HG03064 (cell line): Measurements from ENCODE around the gene NOL12.
"Not testable (repeated sequence)": the region's sequence is repeated elsewhere in the genome, so short reads cannot be mapped to it uniquely, and the experiment has no call there.

Experiments used
- ATAC-seq: cut with Tn5 transposase; IDR thresholded peaks from one replicate; pipeline ENCODE4 v1.9.1; 2021; ENCODE audit warnings: low read depth; ENCODE audit not compliant: unreplicated experiment

NOL12 gene

DNA sequence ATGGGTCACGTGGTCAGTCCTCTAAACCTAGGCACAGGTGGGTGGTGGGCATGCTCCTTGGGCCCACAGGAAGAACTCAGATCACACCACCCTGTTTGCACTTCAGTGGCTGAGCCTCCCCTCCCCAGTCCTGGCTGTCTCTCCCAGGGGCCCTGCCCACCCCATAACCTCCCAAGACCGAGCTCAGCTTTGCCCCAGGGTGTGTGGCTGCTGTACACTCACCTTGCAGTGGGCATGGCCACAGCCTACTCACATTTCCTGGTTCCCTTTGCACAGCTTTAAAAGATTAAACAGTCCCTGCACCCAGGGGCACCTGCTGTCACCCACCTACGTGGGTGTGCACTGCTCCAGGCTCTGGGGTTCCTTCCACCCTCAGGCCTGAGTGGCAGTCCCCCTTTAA, 24.5 kb downstream of the NOL12 start:
- ATAC-seq: no peak

DNA sequence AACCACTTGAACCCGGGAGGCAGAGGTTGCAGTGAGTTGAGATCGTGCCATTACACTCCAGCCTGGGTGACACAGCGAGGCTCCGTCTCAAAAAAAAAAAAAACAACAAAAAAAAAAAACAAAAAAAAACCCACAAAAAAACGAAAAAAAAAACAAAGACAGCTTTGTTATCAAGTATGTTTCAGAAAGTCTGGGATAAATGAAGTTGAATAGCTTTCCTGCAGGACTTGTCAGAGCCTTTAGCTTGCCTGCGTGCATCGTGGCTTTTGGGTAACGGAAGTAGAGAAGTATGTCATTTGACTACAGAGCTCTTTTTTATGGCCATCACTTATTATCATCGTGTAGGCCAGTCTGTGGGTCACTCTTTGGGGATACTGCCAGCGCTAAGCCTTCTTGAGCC, 25.3 kb downstream of the NOL12 start:
- ATAC-seq: no peak

DNA sequence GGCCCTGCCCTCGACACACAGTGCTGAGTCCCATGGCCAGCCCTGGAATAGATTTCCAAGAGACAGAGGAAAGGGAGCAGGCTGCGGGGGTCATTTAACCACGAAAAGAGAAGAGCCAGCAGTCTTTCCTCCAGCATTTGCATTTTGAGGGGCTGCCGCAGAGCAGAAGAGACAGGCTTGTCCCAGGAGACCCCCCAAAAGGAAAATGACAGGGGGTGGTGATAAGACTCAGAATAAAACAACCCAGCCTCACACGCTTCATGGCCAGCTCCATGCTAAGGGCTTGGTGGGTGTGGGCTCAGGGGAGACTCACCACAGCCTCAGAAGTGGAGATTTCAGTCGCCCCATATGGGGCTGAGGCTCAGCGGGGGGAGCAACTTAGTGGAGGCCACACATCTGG, 27.6 kb downstream of the NOL12 start:
- ATAC-seq: no peak

DNA sequence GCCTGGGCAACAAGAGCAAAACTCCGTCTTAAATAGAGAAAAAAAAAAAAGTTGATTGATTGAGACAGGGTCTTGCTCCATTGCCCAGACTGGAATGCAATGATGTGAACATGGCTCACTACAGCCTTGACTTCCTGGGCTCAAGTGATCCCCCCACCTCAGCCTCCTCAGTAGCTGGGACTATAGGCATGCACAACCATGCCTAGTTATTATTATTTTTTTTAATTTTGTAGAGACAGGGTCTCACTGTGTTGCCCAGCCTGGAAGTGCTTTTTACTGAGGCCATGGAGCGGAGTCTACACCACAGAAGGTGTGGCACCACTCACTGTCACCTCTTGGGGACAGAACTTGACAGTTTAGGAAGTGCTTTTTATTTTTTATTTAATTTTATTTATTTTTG, 28.5 kb downstream of the NOL12 start:
- ATAC-seq: no peak

DNA sequence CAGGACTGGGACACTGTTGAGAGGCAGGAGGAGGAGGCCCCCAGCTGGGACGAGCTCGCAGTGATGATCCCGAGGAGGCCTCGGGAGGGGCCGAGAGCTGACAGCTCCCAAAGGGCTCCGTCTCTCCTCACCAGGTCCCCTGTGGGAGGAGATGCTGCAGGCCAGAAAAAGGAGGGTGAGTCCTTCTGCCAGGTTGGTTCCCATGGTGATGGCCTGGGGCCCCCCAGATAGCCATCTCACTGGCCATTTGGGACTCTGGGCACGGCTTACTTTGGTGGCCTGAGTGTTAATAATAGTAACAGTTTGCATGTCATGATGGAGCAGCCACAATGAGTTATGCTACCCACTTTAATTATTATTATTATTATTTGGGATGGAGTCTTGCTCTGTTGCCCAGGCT, 29.6 kb downstream of the NOL12 start:
- ATAC-seq: no peak

DNA sequence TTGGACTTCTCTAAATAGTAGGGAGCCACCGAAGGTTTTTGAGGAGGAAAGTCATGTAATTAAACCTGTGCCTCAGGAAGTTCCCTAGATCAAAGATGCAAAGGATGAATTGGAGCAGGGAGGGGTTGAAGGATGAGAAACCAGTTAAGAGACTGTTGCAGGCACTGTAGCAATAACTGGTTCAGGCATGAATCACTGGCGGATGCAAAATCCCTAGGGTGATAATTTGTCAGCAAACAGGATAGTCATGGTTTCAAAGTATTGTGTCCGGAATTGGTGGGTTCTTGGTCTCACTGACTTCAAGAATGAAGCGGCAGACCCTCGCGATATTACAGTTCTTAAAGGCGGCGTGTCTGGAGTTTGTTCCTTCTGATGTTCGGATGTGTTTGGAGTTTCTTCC, 30.6 kb downstream of the NOL12 start:
- ATAC-seq: no peak

DNA sequence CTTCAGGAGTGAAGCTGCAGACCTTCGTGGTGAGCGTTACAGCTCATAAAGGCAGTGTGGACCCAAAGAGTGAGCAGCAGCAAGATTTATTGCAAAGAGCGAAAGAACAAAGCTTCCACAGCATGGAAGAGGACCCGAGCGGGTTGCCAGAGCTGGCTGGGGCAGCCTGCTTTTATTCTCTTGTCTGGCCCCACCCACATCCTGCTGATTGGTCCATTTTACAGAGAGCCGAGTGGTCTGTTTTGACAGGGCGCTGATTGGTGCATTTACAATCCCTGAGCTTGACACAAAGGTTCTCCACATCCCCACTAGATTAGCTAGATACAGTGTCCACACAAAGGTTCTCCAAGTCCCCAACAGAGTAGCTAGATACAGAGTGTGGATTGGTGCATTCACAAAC, 31.1 kb downstream of the NOL12 start:
- ATAC-seq: not testable (repeated sequence)

DNA sequence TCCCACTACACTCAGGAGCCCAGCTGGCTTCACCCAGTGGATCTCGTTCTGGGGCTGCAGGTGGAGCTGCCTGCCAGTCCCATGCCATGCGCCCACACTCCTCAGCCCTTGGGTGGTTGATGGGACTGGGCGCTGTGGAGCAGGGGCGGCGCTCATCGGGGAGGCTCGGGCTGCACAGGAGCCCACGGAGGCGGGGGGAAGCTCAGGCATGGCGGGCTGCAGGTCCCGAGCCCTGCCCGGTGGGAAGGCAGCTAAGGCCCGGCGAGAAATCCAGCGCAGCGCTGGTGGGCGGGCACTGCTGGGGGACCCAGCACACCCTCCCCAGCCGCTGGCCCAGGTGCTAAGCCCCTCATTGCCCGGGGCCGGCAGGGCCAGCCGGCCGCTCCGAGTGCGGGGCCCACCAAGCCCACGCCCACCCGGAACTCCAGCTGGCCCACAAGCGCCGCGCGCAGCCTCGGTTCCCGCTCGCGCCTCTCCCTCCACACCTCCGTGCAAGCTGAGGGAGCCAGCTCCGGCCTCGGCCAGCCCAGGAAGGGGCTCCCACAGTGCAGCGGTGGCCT, 31.7 kb downstream of the NOL12 start:
- not testable (repeated sequence) for ATAC-seq

DNA sequence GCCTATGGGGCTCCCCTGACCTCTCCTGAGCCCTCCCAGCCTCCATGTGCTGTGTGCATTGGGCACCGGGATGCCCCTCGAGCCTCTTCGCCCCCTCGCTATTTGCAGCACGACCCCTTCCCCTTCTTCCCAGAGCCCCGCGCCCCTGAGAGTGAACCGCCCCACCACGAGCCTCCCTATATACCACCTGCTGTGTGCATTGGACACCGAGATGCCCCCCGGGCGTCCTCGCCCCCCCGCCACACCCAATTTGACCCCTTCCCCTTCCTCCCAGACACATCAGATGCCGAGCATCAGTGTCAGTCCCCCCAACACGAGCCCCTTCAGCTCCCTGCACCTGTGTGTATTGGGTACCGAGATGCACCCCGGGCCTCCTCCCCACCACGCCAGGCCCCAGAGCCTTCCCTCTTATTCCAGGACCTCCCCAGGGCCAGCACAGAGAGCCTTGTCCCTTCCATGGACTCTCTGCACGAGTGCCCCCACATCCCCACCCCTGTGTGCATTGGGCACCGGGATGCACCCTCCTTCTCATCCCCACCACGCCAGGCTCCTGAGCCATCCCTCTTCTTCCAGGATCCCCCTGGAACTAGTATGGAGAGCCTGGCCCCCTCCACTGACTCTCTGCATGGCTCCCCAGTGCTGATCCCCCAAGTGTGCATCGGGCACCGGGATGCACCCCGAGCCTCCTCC, 39.6 kb downstream of the NOL12 start:
- no peak for ATAC-seq

DNA sequence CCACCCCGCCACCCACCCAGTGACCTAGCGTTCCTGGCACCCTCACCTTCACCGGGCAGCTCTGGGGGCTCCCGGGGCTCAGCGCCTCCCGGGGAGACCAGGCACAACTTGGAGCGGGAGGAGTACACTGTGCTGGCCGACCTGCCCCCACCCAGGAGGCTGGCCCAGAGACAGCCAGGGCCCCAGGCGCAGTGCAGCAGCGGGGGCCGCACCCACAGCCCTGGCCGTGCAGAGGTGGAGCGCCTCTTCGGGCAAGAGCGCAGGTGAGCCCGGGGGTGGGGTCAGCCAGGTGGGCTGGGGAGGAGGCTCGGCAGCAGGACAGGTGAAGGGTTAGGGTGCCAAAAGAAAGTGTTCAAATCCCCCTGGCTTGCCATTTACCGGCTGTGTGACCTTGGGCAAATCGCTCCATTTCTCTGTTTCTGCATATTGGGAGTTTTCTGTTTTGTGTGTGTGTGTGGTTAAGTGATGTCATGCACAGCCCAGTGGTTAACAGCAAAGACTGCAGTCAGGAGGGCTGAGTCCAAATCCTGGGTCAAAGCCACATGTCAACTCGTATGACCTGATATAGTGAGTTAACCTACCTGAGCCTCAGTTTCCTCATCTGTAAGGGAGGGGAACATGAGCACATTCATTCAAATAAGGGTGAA, 40.2 kb downstream of the NOL12 start:
- ATAC-seq: no peak

DNA sequence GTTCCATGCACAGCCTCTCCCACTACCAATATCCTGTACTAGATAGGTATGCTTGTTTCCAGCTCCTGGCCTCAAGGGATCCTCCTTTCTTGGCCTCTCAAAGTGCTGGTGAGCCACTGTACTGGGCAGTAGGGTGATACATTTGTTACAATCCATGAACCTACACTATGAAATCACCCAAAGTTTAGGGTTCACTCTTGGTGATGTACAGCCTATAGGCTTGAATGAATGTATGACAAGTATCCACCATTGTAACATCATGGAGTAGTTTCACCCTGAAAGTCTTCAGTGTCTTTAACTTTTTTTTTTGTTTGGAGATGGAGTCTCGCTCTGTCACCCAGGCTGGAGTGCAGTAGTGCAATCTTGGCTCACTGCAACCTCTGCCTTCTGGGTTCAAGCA, 42.5 kb downstream of the NOL12 start:
- ATAC-seq: no peak

DNA sequence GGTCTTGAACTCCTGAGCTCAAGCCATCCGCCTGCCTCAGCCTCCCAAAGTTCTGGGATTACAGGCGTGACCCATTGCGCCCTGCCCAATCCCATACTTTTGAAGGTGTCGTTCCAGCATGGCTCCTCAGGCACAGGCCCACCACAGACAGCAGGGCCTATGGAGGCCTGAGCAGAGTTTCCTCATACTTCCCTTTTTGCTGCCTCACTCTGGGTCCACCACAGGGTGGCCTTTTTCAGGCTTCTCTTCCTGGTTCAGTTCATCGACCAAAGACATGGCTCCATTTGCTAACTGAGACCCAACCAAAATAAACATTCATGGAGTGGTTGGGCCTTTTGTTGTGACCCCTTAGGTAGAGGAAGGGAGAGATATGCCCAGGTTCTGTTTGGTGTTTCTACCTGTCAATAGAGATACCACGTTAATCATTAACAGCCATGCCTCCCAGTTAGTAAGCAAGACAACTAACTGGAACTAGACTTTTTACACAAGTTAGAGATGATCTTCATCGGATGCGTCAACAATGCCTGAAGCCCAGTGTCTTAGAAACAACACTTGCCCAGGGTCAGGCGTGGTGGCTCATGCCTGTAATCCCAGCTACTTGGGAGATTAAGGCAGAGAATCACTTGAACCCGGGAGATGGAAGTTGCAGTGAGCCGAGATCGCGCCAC, 45.8 kb downstream of the NOL12 start:
- ATAC-seq: no peak

DNA sequence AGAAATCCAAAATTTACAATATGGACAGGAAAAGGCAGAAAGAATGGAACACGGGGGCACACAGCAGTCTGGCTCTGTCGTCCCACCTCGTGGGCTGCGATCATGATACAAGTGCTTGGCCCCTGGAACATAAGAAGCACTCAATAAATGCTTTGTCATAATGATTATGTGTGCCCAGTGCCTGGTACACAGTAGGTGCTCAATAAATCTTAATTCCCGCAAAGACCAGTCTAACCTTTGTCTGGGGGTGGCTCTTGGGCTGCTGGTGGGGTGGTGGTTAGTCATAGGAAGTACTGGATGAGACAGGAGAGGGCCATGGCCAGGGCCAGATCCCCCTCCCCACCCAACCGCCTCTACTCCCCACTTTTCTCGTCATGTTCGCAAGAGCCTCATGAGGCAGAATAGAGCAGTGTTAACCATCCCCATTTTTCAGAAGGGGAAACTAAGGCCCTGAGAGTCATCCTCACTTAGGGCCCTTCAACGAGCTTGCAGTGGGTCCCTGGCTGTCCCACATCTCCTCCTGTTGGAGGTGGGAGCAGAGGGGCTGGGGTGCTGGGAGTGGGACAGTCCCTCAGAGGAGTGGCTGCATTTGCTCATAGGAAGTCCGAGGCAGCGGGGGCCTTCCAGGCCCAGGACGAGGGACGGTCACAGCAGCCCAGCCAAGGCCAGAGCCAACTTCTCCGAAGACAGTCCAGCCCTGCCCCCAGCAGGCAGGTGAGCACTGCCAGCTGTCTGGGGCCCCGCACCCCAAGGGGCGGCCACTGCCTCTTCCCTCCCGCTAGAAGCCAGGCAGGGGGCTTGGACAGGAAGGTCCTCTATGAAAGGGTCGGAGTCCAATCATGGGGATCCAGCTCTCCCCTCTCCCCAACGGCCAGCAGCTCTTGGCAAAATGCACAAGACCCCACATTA, 46.8 kb downstream of the NOL12 start:
- no peak for ATAC-seq

DNA sequence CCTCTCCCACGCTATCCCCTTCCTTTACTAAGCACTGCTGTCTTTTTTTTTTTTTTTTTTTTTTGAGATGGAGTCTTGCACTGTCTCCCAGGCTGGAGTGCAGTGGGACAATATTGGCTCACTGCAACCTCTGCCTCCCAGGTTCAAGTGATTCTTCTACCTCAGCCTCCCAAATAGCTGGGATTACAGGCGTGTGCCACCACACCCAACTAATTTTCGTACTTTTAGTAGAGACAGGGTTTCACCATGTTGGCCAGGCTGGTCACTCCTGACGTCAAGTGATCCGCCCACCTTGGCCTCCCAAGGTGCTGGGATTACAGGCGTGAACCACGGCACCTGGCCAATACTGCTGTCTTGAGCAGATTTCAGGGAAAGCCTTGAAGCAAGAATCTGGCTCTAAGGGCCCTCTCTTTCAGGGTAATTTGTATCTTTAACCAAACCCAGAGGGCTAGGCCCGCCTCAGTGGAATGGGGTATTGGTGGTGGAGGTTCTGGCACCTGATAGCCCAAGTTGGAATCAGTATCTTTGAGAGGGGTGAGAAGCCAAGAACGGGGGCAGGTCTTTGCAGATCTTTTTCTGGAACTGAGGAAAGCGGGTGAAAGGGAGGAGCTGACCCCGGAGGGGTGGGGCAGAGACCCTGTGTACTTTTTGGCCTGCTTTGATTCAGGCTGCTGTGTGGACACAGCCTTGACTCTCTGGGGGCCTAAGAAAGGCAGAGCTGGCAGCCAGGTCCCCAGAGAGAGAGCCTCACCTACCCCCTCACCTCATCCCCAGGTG, 47.7 kb downstream of the NOL12 start:
- no peak for ATAC-seq

DNA sequence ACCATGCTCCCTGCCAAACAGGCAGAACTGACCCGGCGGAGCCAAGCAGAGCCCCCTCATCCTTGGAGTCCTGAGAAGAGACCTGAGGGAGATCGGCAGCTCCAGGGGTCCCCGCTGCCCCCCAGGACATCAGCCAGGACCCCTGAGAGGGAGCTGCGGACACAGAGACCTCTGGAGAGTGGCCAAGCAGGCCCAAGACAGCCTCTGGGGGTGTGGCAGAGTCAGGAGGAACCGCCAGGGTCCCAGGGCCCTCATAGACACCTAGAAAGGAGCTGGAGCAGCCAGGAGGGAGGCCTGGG, 48.2 kb downstream of the NOL12 start:
- ATAC-seq: no peak

DNA sequence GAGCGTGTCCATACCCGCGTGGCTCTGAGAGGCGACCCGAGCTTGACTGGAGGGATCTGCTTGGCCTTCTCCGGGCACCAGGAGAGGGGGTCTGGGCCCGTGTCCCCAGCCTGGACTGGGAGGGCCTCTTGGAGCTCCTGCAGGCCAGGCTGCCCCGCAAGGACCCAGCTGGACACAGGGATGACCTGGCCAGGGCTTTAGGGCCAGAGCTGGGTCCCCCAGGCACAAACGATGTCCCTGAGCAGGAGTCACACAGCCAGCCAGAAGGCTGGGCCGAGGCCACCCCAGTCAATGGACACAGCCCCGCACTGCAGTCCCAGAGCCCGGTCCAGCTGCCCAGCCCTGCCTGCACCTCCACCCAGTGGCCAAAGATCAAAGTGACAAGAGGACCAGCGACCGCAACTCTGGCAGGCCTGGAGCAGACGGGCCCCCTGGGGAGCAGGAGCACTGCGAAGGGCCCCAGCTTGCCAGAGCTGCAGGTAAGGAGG, 48.9 kb downstream of the NOL12 start:
- no peak for ATAC-seq

DNA sequence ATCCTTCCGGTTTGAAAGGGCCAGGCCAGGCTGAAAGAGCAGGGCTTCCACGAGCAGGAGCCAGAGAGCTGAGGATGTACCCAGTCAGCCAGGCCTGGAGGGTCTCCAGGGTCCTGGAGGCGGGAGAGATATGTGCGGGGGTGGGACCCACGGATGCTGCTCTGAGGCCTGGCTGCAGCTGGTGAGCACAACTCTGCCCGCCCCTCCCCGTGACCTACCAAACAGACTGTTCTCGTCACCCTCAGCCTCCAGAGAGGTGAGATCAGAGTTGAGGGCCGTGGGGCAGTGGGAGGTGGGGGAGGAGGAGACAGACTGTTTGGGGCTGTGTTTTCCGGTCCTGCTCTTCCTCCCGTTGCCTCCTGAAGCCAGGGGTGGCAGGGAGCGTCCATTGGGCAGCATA, 52.9 kb downstream of the NOL12 start:
- ATAC-seq: no peak

DNA sequence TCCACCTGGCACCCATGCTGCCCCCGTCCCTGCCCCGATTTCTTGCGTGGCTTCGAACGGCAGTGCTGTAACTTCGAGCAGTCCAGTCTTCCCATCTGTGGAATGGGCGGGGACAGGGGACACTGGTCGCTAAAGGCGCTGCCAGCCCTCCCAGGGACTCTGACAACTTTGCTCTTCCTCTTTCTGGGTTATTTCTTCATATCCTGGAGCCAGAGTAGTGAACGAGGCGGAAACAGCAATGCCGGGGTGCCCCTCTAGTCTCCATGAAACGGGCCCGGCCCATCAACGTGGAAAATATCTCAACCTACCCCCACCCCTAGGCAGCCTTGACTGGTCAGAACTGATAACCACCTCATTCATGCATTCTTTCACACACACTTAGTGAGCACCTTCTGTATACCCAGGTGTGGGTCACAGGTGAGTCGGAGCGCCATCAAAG, 53.5 kb downstream of the NOL12 start:
- no peak for ATAC-seq

DNA sequence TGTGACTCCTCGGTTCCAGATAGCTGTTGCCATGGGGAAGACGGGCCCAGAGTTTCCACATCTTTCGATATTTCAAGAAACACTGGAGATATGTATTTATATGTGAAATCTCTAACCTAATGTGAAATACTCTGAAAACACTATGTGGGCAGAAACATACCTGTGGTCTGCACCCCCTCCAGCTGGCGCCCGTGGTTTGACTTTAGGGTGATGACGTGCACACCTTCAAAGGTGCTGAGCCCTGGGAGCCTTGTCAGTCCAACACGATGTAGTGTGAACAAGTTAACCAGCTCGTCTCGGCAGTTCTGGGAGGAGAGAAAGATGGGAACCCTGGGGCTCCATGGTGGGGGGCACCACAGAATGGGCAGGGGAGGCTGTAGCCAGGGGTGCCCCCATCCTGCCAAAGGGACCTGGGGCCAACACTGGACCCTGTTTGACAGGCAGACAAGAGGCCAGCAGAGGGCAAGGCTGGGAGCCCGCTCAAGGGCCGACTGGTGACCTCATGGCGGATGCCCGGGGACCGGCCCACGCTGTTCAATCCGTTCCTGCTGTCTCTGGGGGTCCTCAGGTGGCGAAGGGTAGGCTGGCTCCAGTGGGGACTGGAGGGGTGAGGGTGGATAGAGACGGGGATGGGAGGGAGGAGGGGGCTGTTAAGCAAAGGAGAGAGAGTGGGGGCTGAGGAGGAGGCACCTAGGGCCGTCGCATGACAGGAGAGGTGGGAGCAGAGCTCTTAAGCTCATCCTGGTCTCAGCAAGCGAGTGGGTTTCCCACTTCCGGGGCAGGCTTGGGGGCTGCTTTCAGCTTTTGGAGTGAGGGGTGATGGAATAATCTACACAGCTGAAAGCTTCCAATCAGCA, 54.5 kb downstream of the NOL12 start:
- no peak for ATAC-seq
